NCI-H128 (cell line): Measurements from ENCODE around the gene SEC14L2.
"Not testable (repeated sequence)": the region's sequence is repeated elsewhere in the genome, so short reads cannot be mapped to it uniquely, and the experiment has no call there.

Experiments used
- DNase-seq: peaks from one replicate; lab custom pipeline; 2025; ENCODE audit not compliant: unreplicated experiment; lab: John Stamatoyannopoulos, UW

The SEC14L2 gene

GRCh38 chr22:30452861-30453260 lies 56.0 kb downstream of the SEC14L2 start:
- DNase-seq, result no peak

GRCh38 chr22:30453731-30454510 lies 57.1 kb downstream of the SEC14L2 start:
- no peak for DNase-seq

GRCh38 chr22:30455075-30455840 lies 58.4 kb downstream of the SEC14L2 start:
- no peak for DNase-seq

GRCh38 chr22:30457981-30458380 lies 61.2 kb downstream of the SEC14L2 start:
- no peak for DNase-seq

- no peak for DNase-seq
These were observed 62.6 kb downstream of the SEC14L2 start for GRCh38 chr22:30459181-30460052.

- DNase-seq, result no peak
These were observed 63.3 kb downstream of the SEC14L2 start for GRCh38 chr22:30460147-30460546.

- not testable (repeated sequence) for DNase-seq
These were observed 63.7 kb downstream of the SEC14L2 start for GRCh38 chr22:30460555-30460954.

GRCh38 chr22:30469165-30469564 lies 72.3 kb downstream of the SEC14L2 start:
- no peak for DNase-seq

GRCh38 chr22:30470655-30471054 lies 73.8 kb downstream of the SEC14L2 start:
- no peak for DNase-seq

GRCh38 chr22:30471616-30472318 lies 74.9 kb downstream of the SEC14L2 start, which contains the start of gene SEC14L3:
SEC14L3 (minus strand) TSS chr22:30472017; CDS start chr22:30471958, 59 bp downstream.
- no peak for DNase-seq

- no peak for DNase-seq
These were observed 76.3 kb downstream of the SEC14L2 start for GRCh38 chr22:30472994-30473720.

GRCh38 chr22:30474121-30474520 lies 77.3 kb downstream of the SEC14L2 start:
- no peak for DNase-seq
